AG04450 (cell line): Measurements from ENCODE around the gene TMEM175. TPM values are rescaled to one million over a fixed set of nuclear protein-coding genes. Genes with fewer than 3 reads are reported as not detected.
"Not testable (repeated sequence)": the region's sequence is repeated elsewhere in the genome, so short reads cannot be mapped to it uniquely, and the experiment has no call there.

Source experiments
- CTCF ChIA-PET: fragments of 300-600, 350-600 bp; formaldehyde crosslinking; extraction: SDS; loops from one replicate; lab custom pipeline; 2022; ENCODE audit warnings: antibody characterized with exemption, inconsistent platforms; lab: Charles Lee
- POLR2A ChIA-PET: fragments of 350-600 bp; formaldehyde crosslinking; extraction: SDS; loops from one replicate; lab custom pipeline; 2021; ENCODE audit warnings: antibody characterized with exemption, inconsistent platforms; lab: Yijun Ruan, JAX
- DNase-seq: peaks from one replicate; pipeline ENCODE4 v3.0.0-alpha.2; 2011; ENCODE audit warnings: low read depth, low spot score
- H3K27ac ChIP-seq: one replicate; pipeline ENCODE4 v1.5.1; 2012; ENCODE audit warnings: low read depth, low read length, control low read depth
- H3K27me3 ChIP-seq: one replicate; pipeline ENCODE4 v1.6.0; 2012; ENCODE audit warnings: low read length; ENCODE audit not compliant: control insufficient read depth, insufficient read depth
- H3K4me3 ChIP-seq: 2 replicates; pipeline ENCODE4 v1.5.1; 2011; ENCODE audit warnings: mild to moderate bottlenecking, low read depth, low read length, control low read depth
- H3K9me3 ChIP-seq: 2 replicates; pipeline ENCODE4 v1.5.1; 2012; ENCODE audit warnings: low read length; ENCODE audit not compliant: control insufficient read depth, insufficient read depth
- CTCF ChIP-seq: IDR thresholded peaks from 2 replicates; pipeline ENCODE4 v1.5.1; 2011; ENCODE audit warnings: low read depth, low read length, control low read depth, inconsistent platforms
- polyA plus RNA-seq: library from polyadenylated mRNA; depleted of rRNA; stranded (reverse); fragments of >200 nt; gene quantifications from 2 replicates; pipeline ENCODE4 v1.2.3, GENCODE V29; 2011

Gene TMEM175
- polyA plus RNA-seq, 1 experiment = 27.9 TPM

DNA sequence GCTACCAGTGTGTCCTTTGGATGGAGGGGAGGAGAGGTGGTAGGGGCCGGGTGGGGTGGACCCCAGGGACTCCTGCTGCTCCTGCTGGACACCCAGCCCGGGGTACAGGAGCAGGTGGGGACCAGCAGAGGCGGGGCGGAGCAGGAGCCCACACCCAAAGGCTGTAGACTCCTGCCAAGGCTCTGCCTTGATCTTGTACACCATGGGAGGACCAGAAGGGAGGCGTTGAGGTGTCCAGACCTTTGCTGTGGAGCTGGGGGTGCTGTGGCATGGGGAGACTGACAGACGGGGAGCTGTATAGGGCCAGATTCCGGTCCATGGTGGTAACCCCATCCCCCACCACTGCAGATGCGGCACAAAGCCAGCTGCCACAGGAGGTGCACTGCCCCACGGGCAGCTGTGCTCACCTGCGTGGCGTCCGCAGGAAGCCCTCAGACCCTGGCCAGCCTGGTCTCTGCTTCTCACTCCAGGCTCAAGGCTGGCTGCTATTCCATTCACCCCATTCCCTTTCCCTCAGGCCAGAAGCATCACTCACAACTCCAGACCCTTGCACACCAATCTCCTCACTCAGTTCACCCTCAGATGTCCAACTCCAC lies 65.9 kb downstream of the TMEM175 start:
- no peak overlapping the region for H3K27ac ChIP-seq
- CTCF ChIA-PET = interaction anchor here (1.5 kb wide), 1 partner anchor 11 kb away, joined by 5 read pairs; no protein-coding TSS in a partner anchor
- H3K9me3 ChIP-seq = no peaks in the 10 kb centered on the region; the same call in 1 of the 2 replicates
- no peak for DNase-seq
- no peak for TF ChIP-seq CTCF
- POLR2A ChIA-PET = interaction anchor here (1.1 kb wide), 1 partner anchor 11 kb away, joined by 3 read pairs; the partner anchor contains the start of gene IDUA
- peaks cover 53% of the 10 kb centered on the region for H3K27me3 ChIP-seq
- H3K4me3 ChIP-seq = no peak overlapping the region

GRCh38 chr4:999240-999863 lies 67.1 kb downstream of the TMEM175 start:
- peaks cover 64% of the 10 kb centered on the region for H3K27me3 ChIP-seq
- not testable (repeated sequence) for H3K4me3 ChIP-seq, DNase-seq, H3K27ac ChIP-seq, H3K9me3 ChIP-seq
- ChIA-PET POLR2A (interaction anchor here (0.6 to 1.1 kb wide), 2 partner anchors 12 to 242 kb away, joined by 3 read pairs; partner anchors contain the start of gene IDUA), CTCF (interaction anchor here (0.6 to 1.5 kb wide), 2 partner anchors 12 to 34 kb away, joined by 5 read pairs; no protein-coding TSS in a partner anchor)

DNA sequence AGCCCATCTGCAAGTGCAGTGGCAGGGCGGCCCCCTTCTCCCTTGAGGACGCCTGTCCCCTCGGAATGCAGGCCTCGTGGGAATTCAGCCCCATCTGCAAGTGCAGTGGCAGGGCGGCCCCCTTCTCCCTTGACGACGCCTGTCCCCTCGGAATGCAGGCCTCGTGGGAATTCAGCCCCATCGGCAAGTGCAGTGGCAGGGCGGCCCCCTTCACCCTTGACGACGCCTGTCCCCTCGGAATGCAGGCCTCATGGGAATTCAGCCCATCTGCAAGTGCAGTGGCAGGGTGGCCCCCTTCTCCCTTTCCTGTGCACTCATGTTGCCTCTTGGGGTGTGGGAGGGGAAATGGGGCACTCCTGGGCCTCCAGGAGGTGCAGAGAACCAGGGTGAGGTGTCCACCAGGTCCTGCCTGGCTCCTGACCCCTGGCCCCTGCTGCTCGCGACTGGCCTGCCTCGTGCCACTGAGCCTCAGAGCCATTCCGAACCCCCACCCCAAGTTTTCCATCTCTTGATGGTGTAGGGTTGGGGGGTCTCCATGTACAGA lies 67.7 kb downstream of the TMEM175 start:
- Histone ChIP-seq H3K4me3 (no peak overlapping the region), H3K27ac (no peak overlapping the region), H3K27me3 (peaks cover 68% of the 10 kb centered on the region), H3K9me3 (no peaks in the 10 kb centered on the region; the same call in 1 of the 2 replicates)
- CTCF ChIA-PET = no interaction called here
- no peak for TF ChIP-seq CTCF
- DNase-seq = no peak
- POLR2A ChIA-PET = no interaction called here

- H3K9me3 ChIP-seq = no peaks in the 10 kb centered on the region; the same call in 1 of the 2 replicates
- no peak for TF ChIP-seq CTCF
- H3K4me3 ChIP-seq = no peak overlapping the region
- DNase-seq = no peak
- ChIA-PET CTCF (no interaction called here), POLR2A (no interaction called here)
- peaks cover 74% of the 10 kb centered on the region for H3K27me3 ChIP-seq
- H3K27ac ChIP-seq = no peak overlapping the region
Observed at GRCh38 chr4:1000686-1001260, 68.5 kb downstream of the TMEM175 start.

GRCh38 chr4:1001561-1002130 lies 69.4 kb downstream of the TMEM175 start:
- H3K4me3 ChIP-seq = no peak overlapping the region
- no peak for DNase-seq
- H3K9me3 ChIP-seq = peaks cover 3% of the 10 kb centered on the region
- CTCF ChIA-PET = no interaction called here
- TF ChIP-seq CTCF = no peak
- POLR2A ChIA-PET = interaction anchor here (1.4 kb wide), 1 partner anchor 14 kb away, joined by 4 read pairs; no protein-coding TSS in a partner anchor
- H3K27me3 ChIP-seq = peaks cover 68% of the 10 kb centered on the region
- H3K27ac ChIP-seq = no peak overlapping the region
